Heart left ventricle (tissue), 13 donors: ENCODE results near the gene KCNK17.

ENCODE experiments used
- CTCF ChIP-seq, 12 donors: fragments of 200-600 bp; sonication (generic) in 4 of 12; IDR thresholded peaks; one replicate each; pipeline versions ENCODE4 v1.5.0 to v1.8.0; 2018 to 2022; ENCODE audit warnings: antibody characterized with exemption in 12 of 12, mild to moderate bottlenecking in 5 of 12
- POLR2A ChIP-seq, 2 donors: fragments of 450-650 bp; IDR thresholded peaks; one replicate each; pipeline ENCODE4 v1.6.1; 2017; ENCODE audit warnings: antibody characterized with exemption in 2 of 2, mild to moderate bottlenecking in 2 of 2, moderate library complexity in 2 of 2
- donor health status: ischemic (EF 13 %, LVEDD 7.1; RV severe dilation, severe dysfunction).
- donor health status: DM: no; HTN: yes; CAD: no.
- donor health status: DM: no; HTN: no; CAD: no.
- donor health status: ischemic (EF 25% LVEDD 6.9; RV normal size, moderate dysfunction).
- donor health status: ischemic (EF 25% LVEDD 5.7; RV mildly dilated, moderate dysfunction).
- donor health status: ischemic (EF 35%, LVEDD 5.7; RV mildly dilated, moderate dysfunction).
- donor health status: nonischemic (EF 11% LVEDD 7.7; RV severe dilation, severe dysfunction).
- donor health status: DM: yes; HTN: yes; CAD: no.
- donor health status: PGD.
- donor health status: ischemic (EF 29% LVEDD 5.4; RV normal size, mild dysfunction).
- donor health status: nonischemic (EF 23%, LVEDD 6.1; RV moderate dilation, normal function).

DNA sequence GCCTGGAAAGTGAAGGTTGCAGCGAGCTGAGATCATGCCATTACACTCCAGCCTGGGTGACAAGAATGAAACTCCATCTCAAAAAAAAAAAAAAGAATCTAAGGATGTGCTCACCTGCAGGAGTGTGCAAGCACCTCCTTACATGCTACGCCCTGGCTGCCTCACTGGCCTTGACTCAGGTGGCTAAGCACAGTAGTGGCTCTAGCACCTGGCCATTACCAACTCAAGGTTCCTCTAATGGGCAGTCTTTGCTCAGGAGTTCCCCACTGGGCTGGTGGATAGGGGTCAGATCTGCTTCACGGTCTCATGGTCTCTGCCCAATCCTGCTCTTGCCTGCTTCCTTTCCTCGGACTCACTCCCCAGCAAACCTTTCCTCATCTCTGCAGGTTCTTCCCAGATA, 39.7 kb downstream of the KCNK17 start:
- TF ChIP-seq CTCF (IDR thresholded peaks at IDR 0.05) (no peak), POLR2A (IDR thresholded peaks at IDR 0.05) (no peak)
